OCI-LY3 (cell line): ENCODE measurements around the gene SLC25A13.

ENCODE experiments used
- H2AFZ ChIP-seq: fragments of 200-600, 300-600 bp; shearing (Covaris generic); 2 replicates; pipeline ENCODE4 v1.6.0; 2014; ENCODE audit warnings: antibody characterized with exemption, low read depth, low read length
- H3K27ac ChIP-seq: fragments of 200-600, 300-600 bp; sonication (generic); 2 replicates; pipeline ENCODE4 v1.5.1; 2014; ENCODE audit warnings: mild to moderate bottlenecking, low read length, moderate library complexity, mixed read lengths
- H3K27me3 ChIP-seq: fragments of 200-600, 300-600 bp; sonication (generic); 2 replicates; pipeline ENCODE4 v1.6.1; 2014; ENCODE audit warnings: low read depth, low read length, mixed read lengths
- H3K36me3 ChIP-seq: fragments of 200-600, 300-600 bp; sonication (generic); replicated peaks from 2 replicates; pipeline ENCODE3; 2014; ENCODE audit warnings: low read depth, low read length, mixed read lengths
- H3K4me1 ChIP-seq: fragments of 300-600, 200-600 bp; sonication (generic); 2 replicates; pipeline ENCODE4 v1.6.1; 2014; ENCODE audit warnings: low read length, mixed read lengths
- H3K4me2 ChIP-seq: fragments of 200-600, 300-600 bp; sonication (generic); 2 replicates; pipeline ENCODE4 v1.6.1; 2014; ENCODE audit warnings: low read length, mixed read lengths
- H3K4me3 ChIP-seq: fragments of 300-600, 200-600 bp; sonication (generic); 2 replicates; pipeline ENCODE4 v1.5.1; 2014; ENCODE audit warnings: antibody characterized with exemption, mild to moderate bottlenecking, low read length, moderate library complexity
- H3K79me2 ChIP-seq: fragments of 300-600, 200-600 bp; shearing (Covaris generic); 2 replicates; pipeline ENCODE4 v1.6.1; 2014; ENCODE audit warnings: mild to moderate bottlenecking, low read length, mixed read lengths
- H3K9ac ChIP-seq: fragments of 300-600, 200-600 bp; shearing (Covaris generic); 2 replicates; pipeline ENCODE4 v1.6.0; 2014; ENCODE audit warnings: mild to moderate bottlenecking, low read length, moderate library complexity
- H3K9me3 ChIP-seq: fragments of 200-600, 300-600 bp; shearing (Covaris generic); 2 replicates; pipeline ENCODE4 v1.6.1; 2014; ENCODE audit warnings: low read length, mixed read lengths; ENCODE audit not compliant: insufficient read depth
- H4K20me1 ChIP-seq: fragments of 200-600, 300-600 bp; sonication (generic); 2 replicates; pipeline ENCODE4 v1.6.1; 2016; ENCODE audit warnings: low read length, mixed read lengths; ENCODE audit not compliant: insufficient read depth
- CTCF ChIP-seq: fragments of 200-600, 300-600 bp; sonication (generic); IDR thresholded peaks from 2 replicates; pipeline ENCODE4 v1.5.1; 2014; ENCODE audit warnings: antibody characterized with exemption, low read length, low read depth
- EZH2phosphoT487 ChIP-seq: fragments of 200-600 bp; shearing (Covaris generic); IDR thresholded peaks from 2 replicates; pipeline ENCODE4 v1.6.1; 2018; ENCODE audit warnings: antibody characterized with exemption, mixed run types, low read depth

Gene SLC25A13

GRCh38 chr7:96183163-96183670 is 138.7 kb downstream of the SLC25A13 start:
- no peak for TF ChIP-seq EZH2phosphoT487
- TF ChIP-seq CTCF = no peak
- Histone ChIP-seq H3K27me3 (no peaks in the 10 kb centered on the region), H3K4me2 (no peak overlapping the region), H2AFZ (no peak overlapping the region), H3K27ac (no peak overlapping the region), H3K4me3 (no peak overlapping the region), H3K9me3 (no peaks in the 10 kb centered on the region), H4K20me1 (no peaks in the 10 kb centered on the region), H3K9ac (no peak overlapping the region), H3K79me2 (no peaks in the 10 kb centered on the region), H3K4me1 (peaks cover 12% of the 10 kb centered on the region), H3K36me3 (peaks cover 27% of the 10 kb centered on the region)

- Histone ChIP-seq H3K36me3 (peaks cover 26% of the 10 kb centered on the region), H3K9me3 (no peaks in the 10 kb centered on the region), H3K4me2 (peak overlapping the region; percentile 27; the same call in 1 of the 2 replicates), H3K79me2 (no peaks in the 10 kb centered on the region), H2AFZ (no peak overlapping the region), H3K9ac (no peak overlapping the region), H3K27me3 (no peaks in the 10 kb centered on the region), H3K27ac (peak overlapping the region; percentile 5; the same call in 1 of the 2 replicates), H3K4me3 (no peak overlapping the region), H3K4me1 (peaks cover 12% of the 10 kb centered on the region), H4K20me1 (no peaks in the 10 kb centered on the region)
- TF ChIP-seq CTCF (no peak), EZH2phosphoT487 (no peak)
Observed at GRCh38 chr7:96182424-96183158, 139.3 kb downstream of the SLC25A13 start.

- H3K79me2 ChIP-seq = no peaks in the 10 kb centered on the region
- no peak overlapping the region for H3K4me3 ChIP-seq
- no peak overlapping the region for H2AFZ ChIP-seq
- H3K36me3 ChIP-seq = peaks cover 24% of the 10 kb centered on the region
- peaks cover 12% of the 10 kb centered on the region for H3K4me1 ChIP-seq
- H3K27ac ChIP-seq = no peak overlapping the region
- no peaks in the 10 kb centered on the region for H3K27me3 ChIP-seq
- TF ChIP-seq EZH2phosphoT487 (no peak), CTCF (no peak)
- no peaks in the 10 kb centered on the region for H3K9me3 ChIP-seq
- no peak overlapping the region for H3K4me2 ChIP-seq
- no peaks in the 10 kb centered on the region for H4K20me1 ChIP-seq
- no peak overlapping the region for H3K9ac ChIP-seq
Observed at GRCh38 chr7:96181174-96181573, 140.7 kb downstream of the SLC25A13 start.

GRCh38 chr7:96179837-96180236 is 142.1 kb downstream of the SLC25A13 start:
- H3K79me2 ChIP-seq = no peaks in the 10 kb centered on the region
- TF ChIP-seq EZH2phosphoT487 (no peak), CTCF (no peak)
- no peak overlapping the region for H3K27ac ChIP-seq
- no peak overlapping the region for H3K4me3 ChIP-seq
- no peak overlapping the region for H2AFZ ChIP-seq
- no peaks in the 10 kb centered on the region for H3K9me3 ChIP-seq
- H3K4me2 ChIP-seq = no peak overlapping the region
- H3K36me3 ChIP-seq = peaks cover 27% of the 10 kb centered on the region
- H3K9ac ChIP-seq = no peak overlapping the region
- no peaks in the 10 kb centered on the region for H3K27me3 ChIP-seq
- H3K4me1 ChIP-seq = peaks cover 12% of the 10 kb centered on the region
- H4K20me1 ChIP-seq = no peaks in the 10 kb centered on the region
